HG02759 (cell line): Measurements from ENCODE around the gene LAT.
"Not testable (repeated sequence)": the region's sequence is repeated elsewhere in the genome, so short reads cannot be mapped to it uniquely, and the experiment has no call there.

Source experiments
- ATAC-seq: cut with Tn5 transposase; IDR thresholded peaks from one replicate; pipeline ENCODE4 v1.9.1; 2021; ENCODE audit warnings: mild to moderate bottlenecking, moderate library complexity; ENCODE audit not compliant: unreplicated experiment

Gene LAT

GRCh38 chr16:28984619-28985135 is at the start of gene LAT:
LAT (plus strand) TSS chr16:28985052; CDS start chr16:28985418, 366 bp downstream.
- peak; percentile 68 for ATAC-seq

GRCh38 chr16:28935346-28935745 is 49.5 kb upstream of the LAT start:
- no peak for ATAC-seq

GRCh38 chr16:28935924-28936783 is 48.7 kb upstream of the LAT start:
- peak; percentile 82 for ATAC-seq

GRCh38 chr16:28936784-28937155 is 48.1 kb upstream of the LAT start:
- ATAC-seq = no peak

- no peak for ATAC-seq
Measured at GRCh38 chr16:28937222-28937876, 47.5 kb upstream of the LAT start.

GRCh38 chr16:28938721-28939120 is 46.1 kb upstream of the LAT start:
- no peak for ATAC-seq

- ATAC-seq = not testable (repeated sequence)
Measured at GRCh38 chr16:28939825-28940224, 45.0 kb upstream of the LAT start.

- ATAC-seq = no peak
Measured at GRCh38 chr16:28943281-28943680, 41.6 kb upstream of the LAT start.

GRCh38 chr16:28946681-28947080 is 38.2 kb upstream of the LAT start:
- ATAC-seq = no peak

- peak; percentile 95 for ATAC-seq
Measured at GRCh38 chr16:28950648-28951409, 34.0 kb upstream of the LAT start, which contains the start of gene NFATC2IP. NFATC2IP (plus strand) TSS chr16:28950937; CDS start chr16:28951012, 75 bp downstream.

GRCh38 chr16:28951410-28951943 is 33.4 kb upstream of the LAT start:
- ATAC-seq = no peak

GRCh38 chr16:28958216-28958615 is 26.6 kb upstream of the LAT start:
- no peak for ATAC-seq

GRCh38 chr16:28958836-28959235 is 26.0 kb upstream of the LAT start:
- no peak for ATAC-seq

GRCh38 chr16:28964072-28964471 is 20.8 kb upstream of the LAT start:
- no peak for ATAC-seq

- no peak for ATAC-seq
Measured at GRCh38 chr16:28964496-28964895, 20.4 kb upstream of the LAT start.

GRCh38 chr16:28967156-28967555 is 17.7 kb upstream of the LAT start:
- no peak for ATAC-seq

- not testable (repeated sequence) for ATAC-seq
Measured at GRCh38 chr16:28969696-28970095, 15.2 kb upstream of the LAT start.

GRCh38 chr16:28974007-28974436 is 10.8 kb upstream of the LAT start:
- ATAC-seq = peak; percentile 14

- ATAC-seq = peak; percentile 92
Measured at GRCh38 chr16:28974437-28975157, 10.3 kb upstream of the LAT start, which contains the start of gene SPNS1. SPNS1 (plus strand) TSS chr16:28974778; CDS start chr16:28975152, 374 bp downstream.

- no peak for ATAC-seq
Measured at GRCh38 chr16:28975158-28975599, 9.7 kb upstream of the LAT start.
